H1 (cell line): ENCODE results near the gene HDHD2. TPM values are rescaled to one million over a fixed set of nuclear protein-coding genes. Genes with fewer than 3 reads are reported as not detected.

ENCODE experiments used
- CTCF ChIA-PET: fragments of 300-600 bp; sonication (Branson Sonifier 250); formaldehyde crosslinking; loops from one replicate; lab custom pipeline; 2021; ENCODE audit not compliant: partially characterized antibody; lab: Charles Lee
- POLR2A ChIA-PET: fragments of 300-600 bp; sonication (Branson Sonifier 250); formaldehyde crosslinking; loops from one replicate; lab custom pipeline; 2021; ENCODE audit warnings: inconsistent platforms; ENCODE audit not compliant: partially characterized antibody; lab: Charles Lee
- DNase-seq, 2 experiments: peaks; one replicate each; pipeline versions ENCODE4 v3.0.0 to v3.0.0-alpha.2; 2010 to 2022; ENCODE audit warnings: low spot score in 2 of 2, low read depth in 1 of 2, mixed read lengths in 1 of 2
- FAIRE-seq: peaks from 2 replicates; lab custom pipeline; 2011; peaks lifted over from hg19 to GRCh38; lab: Jason Lieb, UNC
- H2AFZ ChIP-seq: 2 replicates; pipeline ENCODE4 v1.8.1; 2012; ENCODE audit warnings: low read length, inconsistent platforms
- H2AK5ac ChIP-seq: 2 replicates; pipeline ENCODE4 v1.6.1; 2013; ENCODE audit warnings: low read depth, low read length
- H2BK120ac ChIP-seq: replicated peaks from 2 replicates; pipeline ENCODE3; 2013; ENCODE audit warnings: low read depth, low read length, inconsistent platforms
- H2BK12ac ChIP-seq: 2 replicates; pipeline ENCODE4 v1.6.1; 2013; ENCODE audit warnings: low read depth, low read length
- H2BK15ac ChIP-seq: 2 replicates; pipeline ENCODE4 v1.6.1; 2013; ENCODE audit warnings: low read length
- H2BK20ac ChIP-seq: 2 replicates; pipeline ENCODE4 v1.6.1; 2013; ENCODE audit warnings: low read length
- H2BK5ac ChIP-seq: 2 replicates; pipeline ENCODE4 v1.6.1; 2013; ENCODE audit warnings: low read depth, low read length
- H3K14ac ChIP-seq: 2 replicates; pipeline ENCODE4 v1.6.1; 2013; ENCODE audit warnings: inconsistent platforms; ENCODE audit not compliant: insufficient read length
- H3K18ac ChIP-seq: 2 replicates; pipeline ENCODE4 v1.6.1; 2013; ENCODE audit warnings: low read length; ENCODE audit errors: extremely low read depth
- H3K23ac ChIP-seq: 2 replicates; pipeline ENCODE4 v1.6.1; 2013; ENCODE audit warnings: inconsistent platforms; ENCODE audit not compliant: insufficient read length
- H3K23me2 ChIP-seq: 2 replicates; pipeline ENCODE4 v1.6.1; 2013; ENCODE audit warnings: low read depth, low read length
- H3K27ac ChIP-seq: 2 replicates; pipeline ENCODE4 v1.6.1; 2011; ENCODE audit warnings: low read depth, low read length, inconsistent platforms
- H3K27me3 ChIP-seq, 4 experiments: replicated peaks in 1 of 4; 1 replicate in 1 of 4; 2 replicates in 3 of 4; pipeline versions ENCODE4 v1.6.1 to v1.8.1; 2011 to 2013; ENCODE audit warnings: low read length in 3 of 4, mild to moderate bottlenecking in 3 of 4, inconsistent platforms in 2 of 4, mixed read lengths in 2 of 4, moderate library complexity in 1 of 4; ENCODE audit not compliant: control insufficient read depth in 3 of 4, insufficient read depth in 3 of 4; ENCODE audit errors: extremely low read depth in 1 of 4
- H3K36me3 ChIP-seq, 4 experiments: 2 replicates each; pipeline versions ENCODE4 v1.6.1 to v1.8.1; 2011 to 2013; ENCODE audit warnings: mild to moderate bottlenecking in 4 of 4, low read length in 3 of 4, moderate library complexity in 2 of 4, control low read depth in 1 of 4, inconsistent platforms in 1 of 4; ENCODE audit not compliant: insufficient read depth in 4 of 4, control insufficient read depth in 2 of 4
- H3K4ac ChIP-seq: replicated peaks from 2 replicates; pipeline ENCODE3; 2013; ENCODE audit warnings: low read length, low read depth, mixed read lengths, inconsistent platforms; ENCODE audit not compliant: insufficient read length
- H3K4me1 ChIP-seq, 4 experiments: replicated peaks in 1 of 4; 1 replicate in 1 of 4; 2 replicates in 3 of 4; pipeline versions ENCODE4 v1.6.1 to v1.8.1; 2011 to 2013; ENCODE audit warnings: low read length in 3 of 4, inconsistent platforms in 2 of 4, mixed read lengths in 1 of 4; ENCODE audit not compliant: insufficient read depth in 4 of 4, control insufficient read depth in 3 of 4
- H3K4me2 ChIP-seq, 2 experiments: 2 replicates each; pipeline versions ENCODE4 v1.6.1 to v1.8.1; 2011 to 2013; ENCODE audit warnings: low read depth in 2 of 2, low read length in 2 of 2, control low read depth in 1 of 2, inconsistent platforms in 1 of 2, mild to moderate bottlenecking in 1 of 2; ENCODE audit not compliant: insufficient read depth in 1 of 2
- H3K4me3 ChIP-seq, 4 experiments: fragments of 200-600, 300-600 bp in 1 of 4; sonication (generic), shearing (Covaris generic), sonication (Bioruptor Twin) in 1 of 4; 2 replicates each; pipeline versions ENCODE4 v1.5.1 to v1.8.1; 2011 to 2016; ENCODE audit warnings: low read length in 4 of 4, low read depth in 3 of 4, control low read depth in 2 of 4, inconsistent platforms in 2 of 4, mild to moderate bottlenecking in 2 of 4, mixed read lengths in 1 of 4, moderate library complexity in 1 of 4; ENCODE audit not compliant: insufficient read depth in 2 of 4; ENCODE audit errors: extremely low read depth in 1 of 4
- H3K56ac ChIP-seq: replicated peaks from 2 replicates; pipeline ENCODE3; 2013; ENCODE audit warnings: low read depth, mild to moderate bottlenecking, mixed read lengths, low read length, inconsistent platforms; ENCODE audit not compliant: insufficient read length
- H3K79me1 ChIP-seq: 2 replicates; pipeline ENCODE4 v1.6.1; 2013; ENCODE audit warnings: low read depth, low read length, control low read depth
- H3K79me2 ChIP-seq, 2 experiments: 2 replicates each; pipeline versions ENCODE4 v1.6.1 to v1.8.1; 2012 to 2013; ENCODE audit warnings: low read length in 2 of 2, mild to moderate bottlenecking in 2 of 2, inconsistent platforms in 1 of 2; ENCODE audit not compliant: insufficient read depth in 2 of 2, control insufficient read depth in 1 of 2
- H3K9ac ChIP-seq, 4 experiments: replicated peaks in 1 of 4; 1 replicate in 1 of 4; 2 replicates in 3 of 4; pipeline versions ENCODE4 v1.6.1 to v1.8.1; 2011 to 2013; ENCODE audit warnings: low read depth in 3 of 4, low read length in 3 of 4, control low read depth in 2 of 4, mild to moderate bottlenecking in 2 of 4, moderate library complexity in 2 of 4, inconsistent platforms in 1 of 4; ENCODE audit errors: extremely low read depth in 1 of 4
- H3K9me3 ChIP-seq, 2 experiments: 2 replicates each; pipeline versions ENCODE4 v1.6.1 to v1.8.1; 2012 to 2013; ENCODE audit warnings: mild to moderate bottlenecking in 2 of 2, moderate library complexity in 2 of 2, control low read depth in 1 of 2, inconsistent platforms in 1 of 2, low read depth in 1 of 2, low read length in 1 of 2, mixed read lengths in 1 of 2; ENCODE audit not compliant: insufficient read depth in 2 of 2
- H4K20me1 ChIP-seq, 2 experiments: replicated peaks in 1 of 2; 2 replicates each; pipeline versions ENCODE3 to v1.8.1; 2011 to 2013; ENCODE audit warnings: inconsistent platforms in 2 of 2, low read length in 2 of 2, mild to moderate bottlenecking in 1 of 2; ENCODE audit not compliant: insufficient read depth in 2 of 2, control insufficient read depth in 1 of 2
- H4K5ac ChIP-seq: 2 replicates; pipeline ENCODE4 v1.6.1; 2013; ENCODE audit warnings: low read length, low read depth, mixed read lengths, inconsistent platforms; ENCODE audit not compliant: insufficient read length
- H4K8ac ChIP-seq: 2 replicates; pipeline ENCODE4 v1.8.0; 2013; ENCODE audit warnings: mild to moderate bottlenecking, moderate library complexity, low read length, inconsistent platforms; ENCODE audit not compliant: insufficient read depth; ENCODE audit errors: extremely low read depth
- H4K91ac ChIP-seq: replicated peaks from 2 replicates; pipeline ENCODE3; 2013; ENCODE audit warnings: low read length, mixed read lengths, inconsistent platforms; ENCODE audit not compliant: insufficient read length
- ATF2 ChIP-seq: IDR thresholded peaks from 2 replicates; pipeline ENCODE4 v1.6.1; 2012; ENCODE audit warnings: low read length, inconsistent platforms
- BCL11A ChIP-seq, 2 experiments: IDR thresholded peaks; one replicate each; pipeline ENCODE4 v1.6.1; 2011; ENCODE audit warnings: low read depth in 2 of 2, low read length in 2 of 2, mild to moderate bottlenecking in 2 of 2
- CBX5 ChIP-seq: fragments of 300-800, 300-1000 bp; sonication (generic); IDR thresholded peaks from 2 replicates; pipeline ENCODE4 v1.7.1; 2016; ENCODE audit warnings: antibody characterized with exemption, low read length, low read depth
- EGR1 ChIP-seq: IDR thresholded peaks from 2 replicates; pipeline ENCODE4 v1.6.1; 2011; ENCODE audit warnings: low read depth, low read length, borderline replicate concordance
- MAFK ChIP-seq: IDR thresholded peaks from 2 replicates; pipeline ENCODE4 v1.6.1; 2012; ENCODE audit warnings: low read depth, mild to moderate bottlenecking, improper control_type of control experiment, low read length
- PHF8 ChIP-seq: fragments of 200-600 bp; sonication (generic); conservative IDR thresholded peaks from 2 replicates; pipeline ENCODE4 v1.7.1; 2012; ENCODE audit warnings: low read depth, mild to moderate bottlenecking, inconsistent platforms, low read length, moderate library complexity
- RAD21 ChIP-seq, 2 experiments: IDR thresholded peaks in 1 of 2; conservative IDR thresholded peaks in 1 of 2; 2 replicates each; pipeline ENCODE4 v1.6.1; 2011; ENCODE audit warnings: low read depth in 2 of 2, low read length in 2 of 2, improper control_type of control experiment in 1 of 2, inconsistent platforms in 1 of 2, mild to moderate bottlenecking in 1 of 2, moderate library complexity in 1 of 2
- TAF7 ChIP-seq: optimal IDR thresholded peaks from 2 replicates; pipeline ENCODE3; 2011; ENCODE audit warnings: low read depth, mild to moderate bottlenecking, inconsistent platforms, low read length, moderate library complexity, borderline replicate concordance
- TCF12 ChIP-seq: IDR thresholded peaks from 2 replicates; pipeline ENCODE4 v1.6.1; 2011; ENCODE audit warnings: low read depth, mild to moderate bottlenecking, low read length
- ZNF274 ChIP-seq: IDR thresholded peaks from 2 replicates; pipeline ENCODE4 v1.7.0; 2012; ENCODE audit warnings: low read length, borderline replicate concordance; ENCODE audit errors: extremely low read depth
- WGBS, 2 experiments: shearing (Covaris generic) in 1 of 2; methylation state at CpG; one replicate each; pipeline versions ENCODE4 v1.1.6 to v1.1.7; 2013 to 2015; ENCODE audit warnings: low lambda C conversion rate in 2 of 2, mixed read lengths in 2 of 2, inconsistent platforms in 1 of 2, low coverage in 1 of 2, missing lambda C conversion rate in 1 of 2; ENCODE audit not compliant: insufficient replicate concordance in 2 of 2, insufficient coverage in 1 of 2, insufficient read length in 1 of 2; ENCODE audit errors: extremely low coverage in 1 of 2, missing lambda C conversion rate in 1 of 2; 5-methylcytosine and 5-hydroxymethylcytosine counted together
- polyA plus RNA-seq, 7 experiments: library from polyadenylated mRNA; depleted of rRNA in 3 of 7; stranded (reverse) in 5 of 7; unstranded in 2 of 7; fragments of >200 nt in 5 of 7; fragments of 200-250 nt in 2 of 7; gene quantifications; 1 replicate in 5 of 7; 2 replicates in 1 of 7; 4 replicates in 1 of 7; pipeline versions ENCODE4 v1.2.1 to v1.2.3, GENCODE V29; 2011 to 2013; ENCODE audit warnings: missing spikeins in 2 of 7, mixed read lengths in 2 of 7
- total RNA-seq: library from RNA; stranded (reverse); fragmentation: NEBNext Ultra II Directional; extraction: Animal tissue kit (Norgen Biotek cat#: 25700); gene quantifications from 2 replicates; pipeline ENCODE4 v1.2.1, GENCODE V29; 2021

The HDHD2 gene
- total and polyA plus RNA-seq, 2 of the 8 experiments (the other 6 are each of a cell fraction or from before 2014, with no cell fraction given): 16.7 to 42.7 TPM

- POLR2A ChIA-PET: no interaction called here
Measured at GRCh38 chr18:47163241-47163640, 12.9 kb upstream of the HDHD2 start.

More at GRCh38 chr18:47163241-47163640, 12.9 kb upstream of the HDHD2 start:
- Histone ChIP-seq H2BK12ac (no peak overlapping the region), H4K8ac (no peak overlapping the region), H3K27ac (no peak overlapping the region), H2BK120ac (no peak overlapping the region), H3K56ac (no peak overlapping the region), H2AK5ac (no peak overlapping the region), H3K79me2 (peaks cover 0 to 66% of the 10 kb centered on the region in 2 experiments; a peak in 3 of 4 replicates), H3K18ac (no peak overlapping the region), H3K36me3 (no peaks in the 10 kb centered on the region), H2BK5ac (no peak overlapping the region), H3K14ac (no peak overlapping the region), H3K4ac (no peak overlapping the region), H3K4me2 (no peak overlapping the region), H3K9ac (no peak overlapping the region), H2BK20ac (no peak overlapping the region), H4K5ac (no peak overlapping the region), H2BK15ac (no peak overlapping the region), H3K79me1 (peaks cover 4% of the 10 kb centered on the region; the same call in 1 of the 2 replicates), H3K23me2 (no peaks in the 10 kb centered on the region), H4K20me1 (peaks cover 0 to 8% of the 10 kb centered on the region in 2 experiments), H3K4me3 (no peak overlapping the region), H2AFZ (no peak overlapping the region), H3K27me3 (no peaks in the 10 kb centered on the region), H3K9me3 (no peaks in the 10 kb centered on the region), H3K4me1 (no peaks in the 10 kb centered on the region), H4K91ac (no peak overlapping the region), H3K23ac (no peak overlapping the region)
- TF ChIP-seq PHF8 (no peak), TAF7 (no peak), TCF12 (no peak), BCL11A (IDR thresholded peaks at IDR 0.05; ENCODE audit: low read depth in 2 of 2, low read length in 2 of 2) (no peak), CBX5 (no peak), EGR1 (no peak), ATF2 (no peak), MAFK (no peak), RAD21 (IDR thresholded peaks at IDR 0.05 in 1 of 2, conservative IDR thresholded peaks at IDR 0.05 in 1 of 2; ENCODE audit: low read depth in 2 of 2, low read length in 2 of 2) (no peak), ZNF274 (no peak)
- DNase-seq: no peak
- CTCF ChIA-PET: no interaction called here
- FAIRE-seq: no peak
- 94% methylated on average over 5 of the region's 5 CpGs; no CpG with 5 or more reads in 1 of the 2 experiments for WGBS, 2 experiments
